ENCODE measurements around the gene CCDC136.

GRCh38 chr7:128752251-128752650 lies 39.5 kb upstream of the CCDC136 start:
- TF ChIP-seq CTCF (conservative IDR thresholded peaks at IDR 0.05) (no peak), ZFX (IDR thresholded peaks at IDR 0.05) (no peak)
